ENCODE data around the gene MAP1LC3B.

The MAP1LC3B gene

GRCh38 chr16:87417528-87417910 is 25.4 kb downstream of the MAP1LC3B start:
- H3K36me3 ChIP-seq (ENCODE audit: insufficient read depth, low read length) = no peaks in the 10 kb centered on the region
- H2AFZ ChIP-seq (ENCODE audit: low read length) = no peak overlapping the region
- no peaks in the 10 kb centered on the region for H4K20me1 ChIP-seq (ENCODE audit: insufficient read depth, low read length, poor library complexity, severe bottlenecking)
- TF ChIP-seq CTCF (conservative IDR thresholded peaks at IDR 0.05; ENCODE audit: low read length) (no peak), EZH2phosphoT487 (IDR thresholded peaks at IDR 0.05; ENCODE audit: borderline replicate concordance) (no peak)
- H3K4me3 ChIP-seq (ENCODE audit: low read length, poor library complexity, severe bottlenecking) = no peak overlapping the region
- H3K9me2 ChIP-seq (replicated peaks; ENCODE audit: low read depth, low read length) = no peaks in the 10 kb centered on the region
- no peaks in the 10 kb centered on the region for H3K27me3 ChIP-seq (ENCODE audit: insufficient read depth, low read length, poor library complexity, severe bottlenecking)
- H3K9me3 ChIP-seq (ENCODE audit: insufficient read depth, low read depth, low read length) = no peaks in the 10 kb centered on the region
- no peak overlapping the region for H3K9ac ChIP-seq (ENCODE audit: low read depth, low read length, poor library complexity, severe bottlenecking)
- no peaks in the 10 kb centered on the region for H3K79me2 ChIP-seq (ENCODE audit: insufficient read depth, low read length)
- H3K4me2 ChIP-seq (ENCODE audit: low read depth, low read length, poor library complexity, severe bottlenecking) = no peak overlapping the region
- H3F3A ChIP-seq (ENCODE audit: low read depth) = no peaks in the 10 kb centered on the region
- no peaks in the 10 kb centered on the region for H3K4me1 ChIP-seq (ENCODE audit: insufficient read depth, low read length, poor library complexity, severe bottlenecking)

- Histone ChIP-seq H3K9ac (ENCODE audit: low read depth, low read length, poor library complexity, severe bottlenecking) (no peak overlapping the region), H3K9me3 (ENCODE audit: insufficient read depth, low read depth, low read length) (no peaks in the 10 kb centered on the region), H3K4me3 (ENCODE audit: low read length, poor library complexity, severe bottlenecking) (no peak overlapping the region), H4K20me1 (ENCODE audit: insufficient read depth, low read length, poor library complexity, severe bottlenecking) (no peaks in the 10 kb centered on the region), H3F3A (ENCODE audit: low read depth) (no peaks in the 10 kb centered on the region), H3K79me2 (ENCODE audit: insufficient read depth, low read length) (no peaks in the 10 kb centered on the region), H2AFZ (ENCODE audit: low read length) (no peak overlapping the region), H3K27me3 (ENCODE audit: insufficient read depth, low read length, poor library complexity, severe bottlenecking) (no peaks in the 10 kb centered on the region), H3K4me2 (ENCODE audit: low read depth, low read length, poor library complexity, severe bottlenecking) (no peak overlapping the region), H3K9me2 (replicated peaks; ENCODE audit: low read depth, low read length) (no peaks in the 10 kb centered on the region), H3K36me3 (ENCODE audit: insufficient read depth, low read length) (no peaks in the 10 kb centered on the region), H3K4me1 (ENCODE audit: insufficient read depth, low read length, poor library complexity, severe bottlenecking) (no peaks in the 10 kb centered on the region)
- TF ChIP-seq EZH2phosphoT487 (IDR thresholded peaks at IDR 0.05; ENCODE audit: borderline replicate concordance) (no peak), CTCF (conservative IDR thresholded peaks at IDR 0.05; ENCODE audit: low read length) (no peak)
Observed at GRCh38 chr16:87418216-87418615, 26.1 kb downstream of the MAP1LC3B start.

GRCh38 chr16:87418644-87419043 is 26.5 kb downstream of the MAP1LC3B start:
- H3K4me3 ChIP-seq (ENCODE audit: low read length, poor library complexity, severe bottlenecking) = no peak overlapping the region
- no peaks in the 10 kb centered on the region for H3K9me3 ChIP-seq (ENCODE audit: insufficient read depth, low read depth, low read length)
- no peaks in the 10 kb centered on the region for H3K79me2 ChIP-seq (ENCODE audit: insufficient read depth, low read length)
- no peaks in the 10 kb centered on the region for H3F3A ChIP-seq (ENCODE audit: low read depth)
- H3K9ac ChIP-seq (ENCODE audit: low read depth, low read length, poor library complexity, severe bottlenecking) = no peak overlapping the region
- no peaks in the 10 kb centered on the region for H3K4me1 ChIP-seq (ENCODE audit: insufficient read depth, low read length, poor library complexity, severe bottlenecking)
- no peak overlapping the region for H2AFZ ChIP-seq (ENCODE audit: low read length)
- no peak for TF ChIP-seq CTCF (conservative IDR thresholded peaks at IDR 0.05; ENCODE audit: low read length)
- no peak for TF ChIP-seq EZH2phosphoT487 (IDR thresholded peaks at IDR 0.05; ENCODE audit: borderline replicate concordance)
- H3K4me2 ChIP-seq (ENCODE audit: low read depth, low read length, poor library complexity, severe bottlenecking) = no peak overlapping the region
- no peaks in the 10 kb centered on the region for H4K20me1 ChIP-seq (ENCODE audit: insufficient read depth, low read length, poor library complexity, severe bottlenecking)
- no peaks in the 10 kb centered on the region for H3K9me2 ChIP-seq (replicated peaks; ENCODE audit: low read depth, low read length)
- no peaks in the 10 kb centered on the region for H3K27me3 ChIP-seq (ENCODE audit: insufficient read depth, low read length, poor library complexity, severe bottlenecking)
- no peaks in the 10 kb centered on the region for H3K36me3 ChIP-seq (ENCODE audit: insufficient read depth, low read length)

Measured in Loucy (cell line).